K562 (cell line): ENCODE results near the gene PNPLA7. TPM values are rescaled to one million over a fixed set of nuclear protein-coding genes. Genes with fewer than 3 reads are reported as not detected.
A peak's percentile ranks its signal among the peaks of the same experiment; 100 is the strongest.

Source experiments
- ATAC-seq: fragments of 200-7000 bp; cut with Tn5 transposase; 3 replicates; pipeline ENCODE4 v1.9.1; 2020; ENCODE audit warnings: moderate library complexity
- BruUV-seq: library from RNA; stranded (reverse); fragments of 400-500 nt; replicated peaks from 2 replicates; lab custom pipeline; 2021; lab: Mats Ljungman, UMichigan
- CTCF ChIA-PET: fragments of 300-600 bp; formaldehyde crosslinking; extraction: SDS; loops from one replicate; lab custom pipeline; 2021; ENCODE audit warnings: low intra/inter-chr PET ratio; lab: Yijun Ruan, JAX
- POLR2A ChIA-PET: fragments of 300-600, 350-650 bp; sonication (Branson Sonifier 250); formaldehyde crosslinking; extraction: SDS; loops from one replicate; lab custom pipeline; 2021; ENCODE audit warnings: antibody characterized with exemption, inconsistent platforms; lab: Yijun Ruan, JAX
- DNase-seq, 4 experiments: peaks; one replicate each; pipeline versions ENCODE4 v3.0.0 to v3.0.0-alpha.2; 2011 to 2018; ENCODE audit warnings: low spot score in 3 of 4, mixed read lengths in 3 of 4; ENCODE audit errors: extremely low read depth in 1 of 4
- FAIRE-seq: peaks from 2 replicates; lab custom pipeline; 2011; peaks lifted over from hg19 to GRCh38; lab: Jason Lieb, UNC
- H2AFZ ChIP-seq: 2 replicates; pipeline ENCODE4 v1.6.0; 2011; ENCODE audit warnings: low read depth, low read length, control low read depth, inconsistent platforms
- H3K27ac ChIP-seq: fragments of 200-600 bp; 3 replicates; pipeline ENCODE4 v1.8.0; 2011; ENCODE audit warnings: low read depth, mild to moderate bottlenecking, control low read depth, inconsistent platforms, low read length, moderate library complexity, mixed read lengths; ENCODE audit errors: extremely low read depth
- H3K27me3 ChIP-seq, 2 experiments: fragments of 300-600 bp in 1 of 2; 2 replicates in 1 of 2; 3 replicates in 1 of 2; pipeline versions ENCODE4 v1.6.0 to v1.8.0; 2011; ENCODE audit warnings: inconsistent platforms in 2 of 2, low read length in 2 of 2, mild to moderate bottlenecking in 1 of 2, mixed read lengths in 1 of 2, moderate library complexity in 1 of 2; ENCODE audit not compliant: control insufficient read depth in 2 of 2, insufficient read depth in 2 of 2
- H3K36me3 ChIP-seq: fragments of 300-600 bp; 3 replicates; pipeline ENCODE4 v1.8.0; 2011; ENCODE audit warnings: mild to moderate bottlenecking, low read length, inconsistent platforms; ENCODE audit not compliant: control insufficient read depth, insufficient read depth
- H3K4me1 ChIP-seq, 2 experiments: fragments of 200-600 bp in 1 of 2; replicated peaks in 1 of 2; 2 replicates in 1 of 2; 3 replicates in 1 of 2; pipeline versions ENCODE4 v1.5.1 to v1.8.0; 2011; ENCODE audit warnings: inconsistent platforms in 2 of 2, low read length in 2 of 2, mild to moderate bottlenecking in 1 of 2, mixed read lengths in 1 of 2, moderate library complexity in 1 of 2; ENCODE audit not compliant: control insufficient read depth in 2 of 2, insufficient read depth in 2 of 2
- H3K4me2 ChIP-seq: 2 replicates; pipeline ENCODE4 v1.6.1; 2011; ENCODE audit warnings: low read length, control low read depth, inconsistent platforms, mixed read lengths; ENCODE audit not compliant: insufficient read depth
- H3K4me3 ChIP-seq: fragments of 200-600 bp; sonication (generic), shearing (Covaris generic); 2 replicates; pipeline ENCODE4 v1.5.1; 2016; ENCODE audit warnings: control low read depth, inconsistent platforms
- H3K79me2 ChIP-seq: fragments of 200-600 bp; 3 replicates; pipeline ENCODE4 v1.8.0; 2011; ENCODE audit warnings: low read length, inconsistent platforms; ENCODE audit not compliant: control insufficient read depth, insufficient read depth
- H3K9ac ChIP-seq, 2 experiments: 2 replicates each; pipeline versions ENCODE4 v1.6.0 to v1.6.1; 2011; ENCODE audit warnings: low read depth in 2 of 2, low read length in 2 of 2, control low read depth in 1 of 2, inconsistent platforms in 1 of 2, mild to moderate bottlenecking in 1 of 2, mixed read lengths in 1 of 2; ENCODE audit not compliant: insufficient read depth in 1 of 2
- H3K9me1 ChIP-seq: one replicate; pipeline ENCODE4 v1.6.0; 2011; ENCODE audit warnings: inconsistent platforms, mild to moderate bottlenecking, low read length, moderate library complexity; ENCODE audit not compliant: control insufficient read depth, insufficient read depth
- H3K9me3 ChIP-seq: replicated peaks from 2 replicates; pipeline ENCODE4 v1.5.1; 2011; ENCODE audit warnings: low read depth, low read length, inconsistent platforms; ENCODE audit not compliant: control insufficient read depth, insufficient read depth
- H4K20me1 ChIP-seq: replicated peaks from 2 replicates; pipeline ENCODE4 v1.6.1; 2011; ENCODE audit warnings: low read length, inconsistent platforms, mixed read lengths; ENCODE audit not compliant: control insufficient read depth, insufficient read depth
- C11orf30 ChIP-seq: fragments of 450-650 bp; IDR thresholded peaks from 2 replicates; pipeline ENCODE4 v1.6.1; 2016; ENCODE audit warnings: low read depth, mild to moderate bottlenecking
- FOXJ2 ChIP-seq: fragments of 200-800 bp; sonication (Bioruptor generic); IDR thresholded peaks from 2 replicates; pipeline ENCODE4 v1.6.1; 2016; ENCODE audit warnings: missing genetic modification characterization, missing compliant biosample characterization
- GABPA ChIP-seq: fragments of 200-800 bp; sonication (Bioruptor generic); conservative IDR thresholded peaks from 2 replicates; pipeline ENCODE4 v1.6.1; 2016; ENCODE audit warnings: low read depth, missing genetic modification characterization, missing compliant biosample characterization
- HNRNPLL ChIP-seq: fragments of 200-400 bp; formaldehyde crosslinking; IDR thresholded peaks from 2 replicates; pipeline ENCODE4 v1.6.1; 2017; ENCODE audit warnings: low read length, low read depth, mild to moderate bottlenecking; ENCODE audit not compliant: poor library complexity, severe bottlenecking
- JUNB ChIP-seq: fragments of 450-650 bp; formaldehyde crosslinking; conservative IDR thresholded peaks from 2 replicates; pipeline ENCODE4 v1.4.0; 2020; ENCODE audit warnings: mild to moderate bottlenecking
- MEF2D ChIP-seq: conservative IDR thresholded peaks from 2 replicates; pipeline ENCODE4 v1.6.1; 2016; ENCODE audit warnings: low read depth, missing genetic modification characterization, missing compliant biosample characterization
- SMAD3 ChIP-seq: fragments of 450-650 bp; formaldehyde crosslinking; conservative IDR thresholded peaks from 2 replicates; pipeline ENCODE4 v1.4.0; 2020; ENCODE audit warnings: mild to moderate bottlenecking
- WGBS: fragments of 100-300 bp; shearing (Covaris generic); methylation state at CpG from one replicate; pipeline ENCODE4 v1.1.6; 2016; ENCODE audit warnings: low coverage, mixed read lengths; ENCODE audit not compliant: insufficient coverage; ENCODE audit errors: missing lambda C conversion rate; 5-methylcytosine and 5-hydroxymethylcytosine counted together
- in situ Hi-C: fragments of 300-500 bp; cut with MboI; formaldehyde crosslinking; loops from 4 replicates; pipeline ENCODE4 v1.15.0; 2018; ENCODE audit warnings: inconsistent platforms, mixed read lengths
- intact Hi-C: fragments of 100-400 bp; cut with micrococcal nuclease; formaldehyde crosslinking; loops from 2 replicates; pipeline ENCODE4 v1.14.2; 2022
- polyA plus RNA-seq, 8 experiments: library from polyadenylated mRNA; depleted of rRNA in 4 of 8; stranded (reverse) in 5 of 8; unstranded in 3 of 8; fragments of >200 nt; fragmentation: Nextera tagmentation in 2 of 8; fragmentation: Illumina TruSeq in 1 of 8; extraction: Ambion mirVana in 2 of 8; extraction: Trizol in 1 of 8; gene quantifications; 2 replicates each; pipeline versions ENCODE4 v1.2.1 to v1.2.3, GENCODE V29; 2011 to 2014; ENCODE audit warnings: inconsistent platforms in 1 of 8, missing spikeins in 1 of 8
- total RNA-seq, 7 experiments: library from RNA; depleted of rRNA in 6 of 7; stranded (reverse); fragments of >200 nt in 6 of 7; fragmentation: Illumina TruSeq in 2 of 7; extraction: Trizol in 2 of 7; gene quantifications; 2 replicates each; pipeline versions ENCODE4 v1.2.1 to v1.2.3, GENCODE V29; 2011 to 2021; ENCODE audit warnings: low replicate concordance in 1 of 7
- TF ChIP-seq, protein P1 (sequence below): fragments of 450-650 bp; IDR thresholded peaks from 2 replicates; pipeline ENCODE4 v1.7.1; 2018; ENCODE audit warnings: mild to moderate bottlenecking, low read depth; ENCODE audit not compliant: partially characterized antibody
- TF ChIP-seq, protein P2 (sequence below), 2 experiments: fragments of 450-650 bp in 1 of 2; sonication (generic) in 1 of 2; formaldehyde crosslinking in 1 of 2; IDR thresholded peaks in 1 of 2; conservative IDR thresholded peaks in 1 of 2; 2 replicates each; pipeline versions ENCODE4 v1.6.1 to v1.8.1; 2016 to 2023; ENCODE audit warnings: mild to moderate bottlenecking in 2 of 2, moderate library complexity in 2 of 2, inconsistent platforms in 1 of 2, missing genetic modification reagents in 1 of 2

Gene PNPLA7
- total and polyA plus RNA-seq, 9 of the 15 experiments (the other 6 are each of a cell fraction or from before 2014, with no cell fraction given) = 0.01 to 0.85 (median 0.19) TPM; not detected in 1

DNA sequence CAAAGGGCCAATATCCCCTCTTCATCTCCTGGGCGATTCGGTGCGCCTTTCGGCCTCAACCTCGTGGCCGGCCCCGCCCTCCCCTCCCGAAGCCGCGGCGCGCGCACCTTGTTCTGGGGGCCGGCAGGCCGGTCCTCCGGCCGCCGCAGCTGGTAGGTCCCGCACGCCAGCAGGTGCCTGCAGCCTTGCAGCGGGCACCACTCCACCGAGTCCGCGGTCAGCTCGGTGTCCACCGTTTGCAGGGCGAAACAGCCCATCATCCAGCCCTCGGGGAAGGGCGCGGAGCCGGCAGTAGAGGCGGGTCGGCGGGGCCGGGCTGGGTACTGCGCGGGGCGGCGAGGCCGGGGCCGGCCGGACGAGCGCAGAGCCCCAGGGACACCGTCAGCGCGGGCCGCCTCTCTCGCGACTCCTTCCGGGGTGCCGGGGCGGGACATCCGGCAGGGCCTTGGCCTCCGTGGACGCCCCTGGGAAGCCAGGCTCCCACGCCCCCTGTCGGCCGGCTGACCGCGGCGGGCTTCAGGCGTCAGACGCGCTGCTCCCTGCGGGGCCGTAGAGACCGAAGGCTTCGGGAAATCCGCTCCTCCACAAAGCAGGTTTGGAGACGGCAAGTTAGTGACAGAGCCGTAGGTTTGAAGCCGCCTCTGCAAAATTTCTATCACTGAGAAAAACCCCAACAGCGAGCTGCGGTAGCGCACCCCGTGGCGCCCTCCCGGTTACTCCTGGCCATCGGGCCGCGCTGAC lies 28.5 kb upstream of the PNPLA7 start, which contains the start of gene DPH7 (continued):
- TF ChIP-seq JUNB (CRISPR knock-in tag) = no peak

DNA sequence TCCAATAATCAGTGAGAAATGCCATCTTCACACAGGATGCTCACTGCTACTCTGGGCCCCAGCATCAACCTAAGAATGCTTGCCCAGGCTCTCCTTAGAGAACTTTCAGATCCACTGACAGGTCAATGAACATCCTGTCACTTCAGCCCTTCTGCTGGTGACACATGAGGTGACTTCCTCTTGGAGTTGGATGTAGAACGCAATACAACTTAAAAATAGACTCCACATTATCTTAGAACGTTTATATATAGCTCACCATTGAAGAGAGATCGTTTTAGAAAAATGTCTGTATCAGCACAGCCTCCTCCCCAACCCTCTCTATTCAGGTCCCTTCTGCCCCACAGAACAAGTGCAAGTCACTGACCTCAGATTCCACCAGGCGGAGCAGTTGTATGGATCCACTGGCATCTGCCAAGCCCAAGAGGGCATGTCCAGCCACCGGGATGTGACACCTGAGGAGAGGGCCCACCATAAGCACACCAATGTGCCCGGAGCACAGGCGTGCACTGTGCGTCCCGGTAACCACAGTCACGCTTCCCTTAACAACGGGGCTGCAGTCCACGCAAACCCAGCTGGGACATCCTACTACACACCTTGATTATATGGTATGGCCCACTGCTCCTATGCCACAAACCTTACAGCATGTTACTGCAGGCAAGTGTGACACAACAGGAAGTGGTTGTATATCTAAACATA lies 25.7 kb upstream of the PNPLA7 start:
- ATAC-seq (no peak), FAIRE-seq (peak; percentile 59), DNase-seq (no peak)
- in situ Hi-C loops = no loop called here
- Histone ChIP-seq H3K36me3 (peaks cover 60% of the 10 kb centered on the region), H2AFZ (no peak overlapping the region), H3K4me3 (no peak overlapping the region), H3K79me2 (peaks cover 48% of the 10 kb centered on the region), H3K9me3 (no peaks in the 10 kb centered on the region), H3K4me2 (peak overlapping the region; percentile 64), H3K4me1 (peaks cover 27 to 45% of the 10 kb centered on the region in 2 experiments), H3K27me3 (no peaks in the 10 kb centered on the region), H3K9me1 (peaks cover 7% of the 10 kb centered on the region), H4K20me1 (no peaks in the 10 kb centered on the region; the same call in 1 of the 2 replicates), H3K27ac (peak overlapping the region; percentile 53; the same call in 2 of the 3 replicates), H3K9ac (peak overlapping the region; percentile 35 to 88; a peak in 3 of 4 replicates)
- 54% methylated on average over 7 of the region's 12 CpGs for WGBS
- CTCF ChIA-PET = no interaction called here
- no TSS peak for BruUV-seq
- POLR2A ChIA-PET = interaction anchor here (0.6 kb wide), 1 partner anchor 333 kb away, joined by 4 read pairs; no protein-coding TSS in a partner anchor
- intact Hi-C loops = no loop called here
- TF ChIP-seq C11orf30 (peak; percentile 14; the same call in 1 of the 2 replicates), HNRNPLL (no peak), FOXJ2 (tag) (0 out of 2 replicates have a peak, but pooled peaks have one; percentile 42), SMAD3 (CRISPR knock-in tag) (no peak), MEF2D (tag) (0 out of 2 replicates have a peak, but pooled peaks have one; percentile 40), GABPA (tag) (0 out of 2 replicates have a peak, but pooled peaks have one; percentile 41)
- TF ChIP-seq, protein P1, sequence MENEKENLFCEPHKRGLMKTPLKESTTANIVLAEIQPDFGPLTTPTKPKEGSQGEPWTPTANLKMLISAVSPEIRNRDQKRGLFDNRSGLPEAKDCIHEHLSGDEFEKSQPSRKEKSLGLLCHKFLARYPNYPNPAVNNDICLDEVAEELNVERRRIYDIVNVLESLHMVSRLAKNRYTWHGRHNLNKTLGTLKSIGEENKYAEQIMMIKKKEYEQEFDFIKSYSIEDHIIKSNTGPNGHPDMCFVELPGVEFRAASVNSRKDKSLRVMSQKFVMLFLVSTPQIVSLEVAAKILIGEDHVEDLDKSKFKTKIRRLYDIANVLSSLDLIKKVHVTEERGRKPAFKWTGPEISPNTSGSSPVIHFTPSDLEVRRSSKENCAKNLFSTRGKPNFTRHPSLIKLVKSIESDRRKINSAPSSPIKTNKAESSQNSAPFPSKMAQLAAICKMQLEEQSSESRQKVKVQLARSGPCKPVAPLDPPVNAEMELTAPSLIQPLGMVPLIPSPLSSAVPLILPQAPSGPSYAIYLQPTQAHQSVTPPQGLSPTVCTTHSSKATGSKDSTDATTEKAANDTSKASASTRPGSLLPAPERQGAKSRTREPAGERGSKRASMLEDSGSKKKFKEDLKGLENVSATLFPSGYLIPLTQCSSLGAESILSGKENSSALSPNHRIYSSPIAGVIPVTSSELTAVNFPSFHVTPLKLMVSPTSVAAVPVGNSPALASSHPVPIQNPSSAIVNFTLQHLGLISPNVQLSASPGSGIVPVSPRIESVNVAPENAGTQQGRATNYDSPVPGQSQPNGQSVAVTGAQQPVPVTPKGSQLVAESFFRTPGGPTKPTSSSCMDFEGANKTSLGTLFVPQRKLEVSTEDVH = no peak
- TF ChIP-seq, protein P2, sequence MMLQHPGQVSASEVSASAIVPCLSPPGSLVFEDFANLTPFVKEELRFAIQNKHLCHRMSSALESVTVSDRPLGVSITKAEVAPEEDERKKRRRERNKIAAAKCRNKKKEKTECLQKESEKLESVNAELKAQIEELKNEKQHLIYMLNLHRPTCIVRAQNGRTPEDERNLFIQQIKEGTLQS (IDR thresholded peaks at IDR 0.05) = 0 out of 2 replicates have a peak, but pooled peaks have one; percentile 7
- TF ChIP-seq, protein P2 (CRISPR knock-in tag; conservative IDR thresholded peaks at IDR 0.05) = no peak
